ENCODE data around the gene IFNL1. TPM values are rescaled to one million over a fixed set of nuclear protein-coding genes. Genes with fewer than 3 reads are reported as not detected.
"Not testable (repeated sequence)": the region's sequence is repeated elsewhere in the genome, so short reads cannot be mapped to it uniquely, and the experiment has no call there.

The IFNL1 gene
- not detected in 2 replicates for total RNA-seq (2014; rRNA removed; shearing (Covaris generic))

GRCh38 chr19:39296055-39296645 is at the start of gene IFNL1:
IFNL1 (plus strand) TSS chr19:39296407; CDS start chr19:39296422, 15 bp downstream.
- peak; percentile 36 for DNase-seq (ENCODE audit: low read depth)

- DNase-seq (ENCODE audit: low read depth), result peak; percentile 62
Measured at GRCh38 chr19:39246951-39247669, 49.1 kb upstream of the IFNL1 start.

- DNase-seq (ENCODE audit: low read depth), result peak; percentile 33
Measured at GRCh38 chr19:39247701-39248664, 48.2 kb upstream of the IFNL1 start.

- no peak for DNase-seq (ENCODE audit: low read depth)
Measured at GRCh38 chr19:39248806-39249205, 47.4 kb upstream of the IFNL1 start, which contains the start of gene IFNL4. IFNL4 (minus strand) TSS chr19:39248856.

- DNase-seq (ENCODE audit: low read depth), result no peak
Measured at GRCh38 chr19:39251081-39251480, 45.1 kb upstream of the IFNL1 start.

GRCh38 chr19:39251846-39252245 is 44.4 kb upstream of the IFNL1 start:
- DNase-seq (ENCODE audit: low read depth), result no peak

- DNase-seq (ENCODE audit: low read depth), result no peak
Measured at GRCh38 chr19:39252458-39252857, 43.7 kb upstream of the IFNL1 start.

GRCh38 chr19:39253374-39254149 is 42.6 kb upstream of the IFNL1 start:
- DNase-seq (ENCODE audit: low read depth), result no peak

GRCh38 chr19:39254531-39255345 is 41.5 kb upstream of the IFNL1 start:
- no peak for DNase-seq (ENCODE audit: low read depth)

GRCh38 chr19:39257227-39257626 is 39.0 kb upstream of the IFNL1 start:
- DNase-seq (ENCODE audit: low read depth), result no peak

- DNase-seq (ENCODE audit: low read depth), result no peak
Measured at GRCh38 chr19:39261704-39262103, 34.5 kb upstream of the IFNL1 start.

GRCh38 chr19:39262496-39262895 is 33.7 kb upstream of the IFNL1 start:
- no peak for DNase-seq (ENCODE audit: low read depth)

- DNase-seq (ENCODE audit: low read depth), result no peak
Measured at GRCh38 chr19:39263912-39264305, 32.3 kb upstream of the IFNL1 start.

- peak; percentile 32 for DNase-seq (ENCODE audit: low read depth)
Measured at GRCh38 chr19:39264306-39265290, 31.6 kb upstream of the IFNL1 start.

GRCh38 chr19:39265321-39265916 is 30.8 kb upstream of the IFNL1 start:
- peak; percentile 24 for DNase-seq (ENCODE audit: low read depth)

- not testable (repeated sequence) for DNase-seq (ENCODE audit: low read depth)
Measured at GRCh38 chr19:39268085-39268484, 28.1 kb upstream of the IFNL1 start, which contains the start of gene IFNL2. IFNL2 (plus strand) TSS chr19:39268396; CDS start chr19:39268569, 173 bp downstream.

GRCh38 chr19:39268531-39269223 is 27.5 kb upstream of the IFNL1 start:
- DNase-seq (ENCODE audit: low read depth), result not testable (repeated sequence)

GRCh38 chr19:39269369-39269768 is 26.8 kb upstream of the IFNL1 start:
- not testable (repeated sequence) for DNase-seq (ENCODE audit: low read depth)
